ENCODE measurements around the gene ZBTB25.
A peak's percentile ranks its signal among the peaks of the same experiment; 100 is the strongest.
"Not testable (repeated sequence)": the region's sequence is repeated elsewhere in the genome, so short reads cannot be mapped to it uniquely, and the experiment has no call there.

Gene ZBTB25

GRCh38 chr14:64503434-64504309 lies at the start of gene ZBTB25:
Gene ZBTB25, minus strand, starts transcription at chr14:64503838. Its CDS starts 13,305 bp downstream, at chr14:64490533.
- DNase-seq: peak; percentile 93

- DNase-seq: no peak
These were observed 47.1 kb upstream of the ZBTB25 start for GRCh38 chr14:64550621-64551333.

GRCh38 chr14:64549791-64550620 lies 46.4 kb upstream of the ZBTB25 start, which contains the start of gene PPP1R36:
Gene PPP1R36, plus strand, starts transcription at chr14:64549961. Its CDS starts 37 bp downstream, at chr14:64549998.
- DNase-seq: peak; percentile 57

- no peak for DNase-seq
These were observed 45.4 kb upstream of the ZBTB25 start for GRCh38 chr14:64549016-64549415.

GRCh38 chr14:64544607-64545312 lies 41.1 kb upstream of the ZBTB25 start:
- DNase-seq: no peak

GRCh38 chr14:64542836-64543201 lies 39.2 kb upstream of the ZBTB25 start:
- DNase-seq: no peak

- peak; percentile 35 for DNase-seq
These were observed 38.6 kb upstream of the ZBTB25 start for GRCh38 chr14:64541972-64542835.

- DNase-seq: peak; percentile 34
These were observed 37.8 kb upstream of the ZBTB25 start for GRCh38 chr14:64541261-64541971.

GRCh38 chr14:64540208-64541202 lies 36.9 kb upstream of the ZBTB25 start, which contains the start of gene HSPA2:
Gene HSPA2, plus strand, starts transcription at chr14:64540741. Its CDS starts 109 bp downstream, at chr14:64540850.
- DNase-seq: peak; percentile 95

- DNase-seq: no peak
These were observed 33.0 kb upstream of the ZBTB25 start for GRCh38 chr14:64536488-64537245.

GRCh38 chr14:64531567-64531966 lies 27.9 kb upstream of the ZBTB25 start:
- no peak for DNase-seq

- no peak for DNase-seq
These were observed 21.7 kb upstream of the ZBTB25 start for GRCh38 chr14:64525354-64525753.

GRCh38 chr14:64522591-64523355 lies 19.1 kb upstream of the ZBTB25 start:
- no peak for DNase-seq

GRCh38 chr14:64520699-64521098 lies 17.1 kb upstream of the ZBTB25 start:
- DNase-seq: no peak

GRCh38 chr14:64518229-64518628 lies 14.6 kb upstream of the ZBTB25 start:
- no peak for DNase-seq

GRCh38 chr14:64517667-64518066 lies 14.0 kb upstream of the ZBTB25 start:
- DNase-seq: not testable (repeated sequence)

- DNase-seq: no peak
These were observed 13.3 kb upstream of the ZBTB25 start for GRCh38 chr14:64516969-64517368.

- DNase-seq: no peak
These were observed 11.4 kb upstream of the ZBTB25 start for GRCh38 chr14:64515053-64515452.
